ENCODE data around the gene SEC14L6.

The SEC14L6 gene

DNA sequence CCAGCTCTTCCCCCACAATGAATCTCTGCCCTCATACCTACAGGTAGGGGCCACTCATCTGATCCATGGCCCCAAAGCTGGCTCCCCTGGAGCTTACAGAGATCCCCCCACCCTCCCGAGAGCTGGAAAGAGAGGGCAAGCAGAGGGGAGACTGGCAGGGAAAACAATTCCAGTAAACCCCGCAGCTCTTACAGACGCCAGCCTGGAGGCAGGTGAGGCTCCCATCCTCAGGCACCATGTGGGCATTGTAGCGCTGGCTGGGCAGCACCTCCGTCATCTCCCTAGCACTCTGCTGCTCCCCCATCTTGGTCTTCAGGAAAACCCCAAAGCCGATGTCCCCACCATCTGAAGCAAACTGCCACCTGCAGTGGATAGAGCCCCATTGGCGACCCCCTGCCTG, 55.2 kb downstream of the SEC14L6 start:
- no peak for DNase-seq

DNA sequence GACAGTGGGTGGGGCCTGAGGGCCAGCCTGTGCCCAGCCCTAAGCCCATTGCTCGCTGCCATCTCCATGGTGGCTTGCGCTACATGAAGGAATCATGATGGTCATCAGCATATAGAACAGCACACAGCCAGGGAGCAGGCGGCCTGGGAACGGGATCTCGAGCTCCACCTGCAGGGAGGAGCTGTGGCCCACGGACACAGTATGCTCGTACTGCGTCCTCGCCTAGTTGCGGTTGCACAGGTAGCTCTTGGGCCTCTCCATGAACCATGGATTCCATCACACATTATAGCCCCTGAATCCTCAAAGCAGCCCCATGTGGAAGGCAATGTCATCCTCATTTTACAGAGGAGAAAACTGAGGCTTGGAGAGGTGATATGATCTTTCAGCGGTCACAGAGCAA, 56.1 kb downstream of the SEC14L6 start:
- no peak for DNase-seq

DNA sequence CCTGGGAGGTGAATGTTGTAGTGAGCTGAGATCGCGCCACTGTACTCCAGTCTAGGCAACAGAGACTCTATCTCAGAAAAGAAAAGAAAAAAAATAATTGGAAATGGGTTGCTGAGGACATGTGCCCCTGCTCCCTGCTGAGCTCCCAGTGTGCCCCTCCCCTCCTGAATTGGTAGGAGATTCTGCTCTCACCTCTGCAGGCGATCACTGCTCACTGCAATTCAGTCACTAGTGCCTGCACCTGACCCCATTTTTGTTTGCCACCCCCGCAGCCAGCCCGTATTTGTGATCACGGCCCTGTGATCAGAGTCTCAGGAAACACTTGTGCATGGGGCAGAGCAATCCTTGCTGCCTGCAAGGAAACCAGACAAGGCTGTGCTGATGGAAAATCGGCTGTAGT, 58.4 kb downstream of the SEC14L6 start:
- DNase-seq, result no peak

DNA sequence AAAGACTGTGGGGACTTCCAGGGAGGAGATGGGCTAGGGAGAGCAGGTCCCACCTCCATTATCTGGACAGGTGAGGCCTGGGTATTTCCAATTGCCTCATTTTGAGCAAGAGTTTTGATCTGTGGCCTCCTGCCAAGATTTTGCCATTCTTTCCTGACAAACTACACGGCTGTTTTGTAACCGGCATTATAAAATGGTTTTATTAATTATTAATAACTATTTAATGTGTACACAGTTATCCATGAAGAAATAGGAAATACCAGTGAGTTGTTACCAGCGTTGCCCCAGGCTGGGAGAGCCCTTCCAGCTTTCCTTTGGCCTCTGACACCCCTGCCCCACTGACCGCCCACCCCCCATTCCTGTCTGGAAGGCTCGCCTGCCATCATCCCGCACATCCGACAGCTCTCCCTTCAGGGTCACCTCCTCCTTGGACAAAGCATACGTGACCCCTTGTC, 59.9 kb downstream of the SEC14L6 start:
- no peak for DNase-seq

DNA sequence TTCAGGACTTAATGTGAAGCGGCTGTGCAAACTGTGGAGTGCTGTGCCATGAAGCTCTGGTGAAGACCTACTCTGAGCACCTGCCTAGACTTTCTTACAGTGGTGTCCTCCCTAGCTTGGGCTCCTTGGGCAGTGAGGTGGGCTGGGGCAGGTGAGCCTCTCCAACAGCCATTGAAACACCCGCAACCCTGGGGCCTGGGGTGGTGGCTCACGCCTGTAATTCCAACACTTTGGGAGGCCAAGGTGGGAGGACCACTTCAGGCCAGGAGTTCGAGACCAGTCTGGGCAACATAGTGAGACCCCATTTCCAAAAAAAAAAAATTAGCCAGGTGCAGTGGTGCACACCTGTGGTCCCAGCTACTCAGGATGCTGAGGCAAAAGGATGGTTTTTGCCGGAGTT, 60.4 kb downstream of the SEC14L6 start:
- no peak for DNase-seq

DNA sequence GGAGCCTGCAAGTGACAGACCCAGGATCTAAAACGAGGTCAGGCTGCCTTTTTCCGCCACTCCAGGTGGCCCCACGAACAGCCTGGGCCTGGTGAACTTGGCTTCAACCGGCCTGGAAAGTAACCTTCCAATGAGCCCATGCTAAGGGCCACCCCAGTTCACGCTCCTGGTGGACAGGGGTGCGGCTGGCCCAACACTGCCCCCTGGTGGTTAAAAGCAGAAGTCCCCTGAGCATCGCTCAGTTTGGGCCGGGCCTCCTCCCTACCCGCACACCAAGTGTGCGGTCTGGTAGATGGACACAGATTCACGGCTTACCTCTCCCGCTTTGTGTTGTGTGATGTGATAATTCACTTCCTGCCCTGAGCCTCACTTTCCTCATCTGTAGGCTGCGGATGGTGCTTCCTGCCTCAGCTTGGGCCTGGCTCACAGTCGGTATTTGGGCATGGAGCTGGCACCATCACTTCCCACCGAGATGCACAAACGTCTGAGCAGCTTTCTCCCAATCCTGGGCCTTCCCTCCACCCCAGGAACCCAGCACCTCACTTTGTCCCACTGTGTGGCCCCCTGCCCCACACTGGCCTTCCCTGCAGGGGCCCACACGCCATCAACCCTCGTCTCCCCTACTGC, 61.1 kb downstream of the SEC14L6 start:
- DNase-seq, result no peak

DNA sequence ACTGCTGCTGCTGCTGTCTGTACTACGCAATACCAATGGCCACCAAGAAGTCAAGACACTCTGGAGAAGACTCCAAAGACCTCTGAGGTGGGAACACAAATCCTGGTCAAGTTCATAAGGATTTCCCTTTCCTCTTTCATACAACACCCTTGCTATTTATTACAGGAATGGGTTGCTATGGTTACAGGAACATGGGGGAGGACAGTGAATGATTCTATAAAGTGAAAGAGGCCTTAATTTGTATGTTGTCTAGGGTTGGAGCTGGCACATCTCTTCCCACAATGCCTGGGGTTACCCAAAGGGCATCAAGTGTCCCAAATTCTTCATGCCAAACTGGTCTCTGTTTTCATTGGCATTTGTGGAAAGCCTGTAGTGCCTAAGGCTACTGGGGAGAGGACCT, 63.4 kb downstream of the SEC14L6 start:
- DNase-seq, result no peak

DNA sequence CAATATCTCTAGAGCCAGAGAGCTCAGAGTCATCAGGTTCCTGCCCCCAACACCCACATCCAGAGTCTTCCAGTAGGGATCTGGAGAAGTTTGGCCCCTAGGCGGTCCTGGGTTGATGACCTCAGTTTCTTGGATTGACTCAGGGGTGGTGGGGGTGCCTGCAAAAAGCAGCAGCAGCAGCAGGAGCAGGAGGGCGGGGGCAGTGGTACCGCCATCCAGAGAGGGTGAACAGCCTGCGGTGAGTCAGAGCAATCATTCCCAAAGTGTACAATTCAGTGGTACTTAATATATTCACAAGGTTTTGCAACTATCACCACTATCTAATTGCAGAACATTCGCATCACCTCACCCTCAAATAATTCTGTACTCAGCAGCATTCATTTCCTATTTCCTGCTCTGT, 64.8 kb downstream of the SEC14L6 start:
- DNase-seq, result no peak

DNA sequence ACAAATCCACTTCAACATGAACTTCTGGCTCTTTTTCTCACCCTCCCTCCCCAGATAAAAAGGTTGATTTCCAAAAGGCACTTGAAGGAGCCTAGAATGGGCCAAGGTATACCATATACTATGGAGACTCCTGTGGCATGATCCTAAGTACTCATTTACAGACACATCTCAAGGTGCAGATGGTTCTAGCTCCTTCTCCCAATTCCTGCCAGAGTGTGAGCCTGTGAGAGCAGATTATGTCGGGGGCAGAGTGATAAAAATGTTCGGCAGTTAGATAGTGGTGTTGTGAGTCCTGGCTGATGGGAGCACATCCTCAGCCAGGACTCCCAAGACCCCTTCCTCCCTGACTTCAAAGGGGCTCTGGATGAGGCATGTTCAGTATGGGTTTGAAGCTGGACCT, 66.6 kb downstream of the SEC14L6 start:
- no peak for DNase-seq

DNA sequence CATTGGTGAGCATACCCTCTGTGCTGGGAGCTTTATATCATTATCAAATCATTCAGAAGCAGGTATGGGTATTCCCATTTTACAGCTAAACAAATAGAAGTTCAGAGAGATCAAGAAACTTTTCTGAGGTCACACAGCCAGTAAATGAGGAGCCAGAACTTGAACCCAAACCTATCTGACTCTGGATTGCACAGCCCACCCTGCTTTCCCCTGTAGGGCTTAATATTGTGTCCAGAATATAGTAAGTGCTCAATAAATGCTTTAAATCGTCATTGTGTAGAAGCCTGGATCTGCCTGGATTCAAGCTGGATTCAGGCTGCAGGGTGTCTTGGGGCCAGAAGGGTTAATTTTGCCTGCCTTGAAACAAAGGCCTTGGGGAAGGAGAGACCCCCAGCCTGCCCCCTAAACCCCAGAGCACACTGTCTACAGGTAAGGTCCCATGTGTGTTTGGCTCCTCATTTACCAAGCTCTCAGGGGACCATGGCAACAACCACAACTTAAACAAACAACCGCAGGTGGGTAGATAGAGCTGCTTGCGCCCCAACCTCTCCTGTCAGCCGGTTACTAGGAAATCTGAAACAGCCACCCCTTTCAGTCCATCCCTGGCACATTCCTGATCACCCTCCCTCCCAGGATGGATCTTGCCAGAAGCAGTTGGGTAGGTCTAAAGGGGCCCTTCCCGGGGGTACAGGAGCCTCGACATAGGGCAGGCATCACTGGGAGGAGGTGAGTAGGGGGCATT, 71.7 kb downstream of the SEC14L6 start:
- peak; percentile 13 for DNase-seq

DNA sequence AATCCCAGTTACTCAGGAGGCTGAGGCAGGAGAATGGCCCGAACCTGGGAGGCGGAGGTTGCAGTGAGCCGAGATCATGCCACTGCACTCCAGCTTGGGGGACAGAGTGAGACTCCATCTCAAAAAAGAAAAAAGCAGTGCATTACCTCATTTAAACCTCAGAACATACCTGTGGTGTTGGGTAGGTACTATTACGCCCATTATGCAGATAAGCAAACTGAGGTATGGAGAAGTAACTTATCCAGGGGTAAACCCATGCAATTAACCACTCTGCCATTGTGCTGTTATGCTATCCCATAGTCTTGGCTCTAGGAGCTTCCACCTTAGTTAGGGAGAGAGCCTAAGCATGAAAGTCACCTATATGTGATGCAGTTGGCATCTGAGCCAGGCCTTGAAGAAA, 72.4 kb downstream of the SEC14L6 start:
- no peak for DNase-seq

DNA sequence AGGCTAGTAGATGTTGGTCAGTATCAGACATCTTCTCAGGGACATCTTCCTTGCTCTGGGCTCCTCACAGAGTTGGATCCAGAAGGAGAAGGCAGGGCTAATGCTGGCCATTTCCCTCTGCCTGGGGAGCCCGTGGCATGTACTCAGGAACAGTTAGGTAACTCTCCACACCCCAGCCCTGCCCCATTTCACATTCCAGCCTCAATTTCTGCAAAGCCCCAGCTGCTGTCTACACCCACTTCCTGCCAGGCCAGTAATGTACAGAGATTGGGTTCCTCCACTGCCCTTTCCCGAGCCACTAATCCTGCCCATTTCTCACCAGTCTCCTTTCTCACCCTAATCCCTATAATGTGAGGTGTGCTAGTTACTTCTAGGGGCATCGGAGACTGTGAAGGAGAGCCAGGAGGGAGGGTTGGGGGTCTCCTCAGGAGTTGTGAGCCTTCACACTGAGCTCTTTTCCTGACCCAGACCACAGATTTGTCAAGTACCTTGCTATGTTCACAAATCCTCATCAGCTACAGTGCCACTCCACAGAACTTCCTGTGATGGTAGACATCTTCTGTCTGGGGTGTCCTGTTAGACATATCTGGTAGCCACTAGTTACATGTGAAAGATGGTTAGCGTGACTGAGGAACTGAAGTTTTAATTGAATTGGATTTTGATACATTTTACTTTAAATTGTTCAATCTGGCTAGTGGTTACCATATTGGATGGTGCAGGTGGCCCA, 73.4 kb downstream of the SEC14L6 start:
- no peak for DNase-seq
